Hematopoietic multipotent progenitor cell treated with erythropoietin and hydrocortisone succinate and interleukin-3 and kit ligand, for 15 days (in vitro differentiated cells): ENCODE measurements around the gene CDR2L.
"Not testable (repeated sequence)": the region's sequence is repeated elsewhere in the genome, so short reads cannot be mapped to it uniquely, and the experiment has no call there.

Source experiments
- DNase-seq: peaks from one replicate; pipeline ENCODE4 v3.0.0-alpha.2; 2015; ENCODE audit warnings: low spot score

Gene CDR2L

DNA sequence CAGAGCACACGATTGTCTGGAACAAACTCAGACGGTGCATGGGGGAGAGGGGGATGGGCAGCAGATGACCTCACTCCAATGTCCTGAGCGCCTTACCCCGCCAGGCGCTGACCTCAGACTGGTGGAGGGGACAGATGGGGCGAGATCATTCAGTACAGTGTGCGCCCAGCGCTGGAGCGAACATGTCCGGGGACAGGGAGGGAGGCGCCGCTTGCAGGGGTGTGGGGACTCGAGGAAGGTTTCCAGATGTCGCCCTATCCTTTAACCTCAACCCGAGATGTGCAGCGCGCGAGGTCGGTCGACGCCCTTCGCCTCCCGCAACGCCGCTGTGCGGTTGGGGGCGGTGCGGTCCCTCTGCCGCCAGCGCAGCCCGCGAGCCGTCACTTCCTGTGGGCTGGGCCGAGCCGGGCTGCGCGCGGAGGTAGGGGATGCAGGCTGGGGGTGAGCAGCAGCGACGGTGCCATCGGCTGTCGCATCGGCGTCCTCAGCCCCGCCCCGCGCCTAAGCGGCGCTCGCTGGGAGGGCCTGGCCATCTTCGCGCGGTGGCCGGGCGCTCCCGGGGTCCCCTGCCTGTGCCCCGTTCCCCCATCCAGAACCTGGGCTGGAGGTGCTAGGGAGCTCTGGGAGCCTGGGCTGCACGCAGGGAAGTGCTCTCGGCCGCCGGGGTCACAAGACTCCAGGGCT lies 5.3 kb upstream of the CDR2L start:
- DNase-seq = no peak

DNA sequence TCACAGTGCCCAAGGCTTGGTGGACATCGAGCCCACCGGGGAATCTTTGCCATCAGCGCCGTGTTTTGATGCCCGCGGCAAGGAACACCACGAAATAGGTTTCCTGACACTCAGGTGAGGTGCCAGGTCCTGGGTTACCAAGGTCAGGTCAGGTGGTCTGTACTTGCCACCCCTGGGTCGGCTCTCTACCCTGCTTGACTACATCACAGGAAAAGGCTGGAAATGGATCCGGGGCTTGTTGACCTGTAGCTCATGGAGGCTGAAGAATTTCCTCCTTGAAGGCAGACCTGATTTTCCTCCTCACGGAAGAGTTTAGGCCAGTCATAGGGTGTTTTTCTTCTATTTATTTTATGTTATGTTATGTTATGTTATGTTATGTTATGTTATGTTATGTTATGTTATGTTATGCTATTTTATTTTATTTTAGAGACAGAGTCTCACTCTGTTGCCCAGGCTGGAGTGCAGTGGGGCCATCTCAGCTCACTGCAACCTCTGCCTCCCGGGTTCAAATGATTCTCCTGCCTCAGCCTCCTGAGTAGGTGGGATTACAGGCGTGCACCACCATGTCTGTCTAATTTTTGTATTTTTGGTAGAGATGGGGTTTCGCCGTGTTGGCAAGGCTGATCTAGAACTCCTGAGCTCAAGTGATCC lies 4.6 kb upstream of the CDR2L start:
- not testable (repeated sequence) for DNase-seq

DNA sequence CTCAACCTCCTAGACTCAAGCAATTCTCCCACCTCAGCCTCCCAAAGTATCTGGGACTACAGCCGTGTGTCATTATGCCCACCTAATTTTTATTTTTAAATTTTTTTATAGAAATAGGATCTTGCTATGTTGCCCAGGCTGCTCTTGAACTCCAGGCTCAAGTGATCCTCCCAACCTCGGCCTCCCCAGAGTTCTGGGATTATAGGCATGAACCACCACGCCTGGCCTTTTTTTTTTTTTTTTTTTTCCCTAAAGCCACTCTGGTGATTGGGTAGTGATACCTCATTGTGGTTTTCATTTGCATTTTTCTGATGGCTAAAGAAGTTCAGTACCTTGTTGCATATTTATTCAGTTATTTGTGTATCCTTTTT lies 1.2 kb upstream of the CDR2L start:
- no peak for DNase-seq

DNA sequence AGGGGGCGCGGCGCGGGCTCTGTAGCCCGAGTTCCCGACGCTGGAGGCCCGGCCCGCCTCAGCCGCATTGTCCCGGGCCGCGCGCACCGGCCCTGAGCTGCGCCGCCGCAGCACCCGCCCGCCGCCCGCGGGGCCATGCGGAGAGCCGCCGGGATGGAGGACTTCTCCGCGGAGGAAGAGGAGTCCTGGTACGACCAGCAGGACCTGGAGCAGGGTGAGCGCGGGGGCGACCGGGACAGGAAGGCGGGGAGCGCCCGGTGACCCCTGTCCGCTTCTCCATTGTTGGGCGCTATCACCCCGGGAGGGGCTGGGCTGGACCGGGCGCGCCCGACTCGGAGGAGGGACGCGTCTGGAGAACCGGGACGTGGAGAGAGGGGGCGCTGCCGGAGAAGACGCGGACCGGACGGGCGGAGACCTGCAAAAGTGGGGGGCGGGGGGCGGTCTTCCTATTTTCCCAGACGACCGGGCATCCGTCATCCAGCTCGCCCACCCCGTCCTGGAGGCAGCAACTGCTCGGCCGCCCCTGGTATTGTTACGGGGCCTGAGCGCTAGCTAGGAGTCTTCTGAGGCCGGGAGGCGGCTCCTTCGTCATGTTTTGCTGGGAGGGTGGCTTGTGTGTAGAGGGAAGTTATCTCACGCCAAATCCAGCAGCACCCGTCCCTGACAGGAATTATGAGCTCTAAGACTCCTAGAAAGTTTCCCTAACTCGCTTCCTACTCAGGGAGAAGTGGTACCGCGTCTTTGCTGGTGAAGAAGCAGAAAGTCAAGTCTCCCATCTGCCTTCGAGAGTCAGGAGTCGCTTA lies 678 bp downstream of the CDR2L start:
- DNase-seq = no peak

DNA sequence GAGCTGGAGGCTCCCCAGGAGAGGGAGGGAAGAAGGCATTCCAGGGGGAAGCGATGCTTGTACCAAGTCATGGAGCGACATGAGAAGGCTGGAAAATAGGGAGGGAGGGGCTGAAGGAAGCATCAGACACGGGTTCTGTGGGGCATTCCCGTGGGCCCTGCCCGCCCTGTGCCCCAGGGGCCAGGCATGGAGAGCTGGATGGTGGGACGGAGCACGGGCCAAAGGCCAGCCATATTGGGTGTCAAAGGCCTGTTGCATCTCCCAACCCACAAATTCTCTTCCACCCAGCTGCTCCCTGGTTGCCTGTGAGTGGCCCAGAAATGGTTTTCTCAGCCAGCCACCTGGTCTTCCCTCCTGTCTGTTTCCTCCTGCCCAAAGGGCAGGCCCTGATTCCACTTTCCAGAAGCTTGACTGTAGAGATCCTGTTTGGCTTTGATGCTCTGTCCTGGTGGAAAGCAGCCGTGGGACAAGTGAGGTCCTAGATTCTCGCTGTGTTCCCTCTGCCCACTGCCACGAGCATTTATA lies 3.2 kb downstream of the CDR2L start:
- DNase-seq = no peak

DNA sequence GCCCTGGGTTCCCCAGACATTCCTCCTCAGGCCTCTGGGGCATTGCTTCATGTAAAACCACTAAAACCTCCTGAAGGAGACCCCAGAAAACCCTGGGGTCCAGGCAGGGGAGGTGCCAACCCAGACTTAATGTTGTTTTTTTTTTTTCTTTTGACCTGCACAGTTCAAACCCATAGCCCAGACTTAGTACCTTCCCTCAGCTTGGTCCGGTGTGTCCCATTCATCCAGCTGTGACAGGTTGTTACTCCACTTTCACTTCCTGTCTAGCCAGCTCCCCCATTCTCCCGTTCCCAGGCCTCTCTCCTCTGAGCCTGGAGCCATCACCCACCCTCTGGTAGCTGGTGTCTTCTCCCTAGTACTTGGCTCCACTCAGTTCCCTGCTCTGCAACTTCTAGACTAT lies 4.8 kb downstream of the CDR2L start:
- no peak for DNase-seq

DNA sequence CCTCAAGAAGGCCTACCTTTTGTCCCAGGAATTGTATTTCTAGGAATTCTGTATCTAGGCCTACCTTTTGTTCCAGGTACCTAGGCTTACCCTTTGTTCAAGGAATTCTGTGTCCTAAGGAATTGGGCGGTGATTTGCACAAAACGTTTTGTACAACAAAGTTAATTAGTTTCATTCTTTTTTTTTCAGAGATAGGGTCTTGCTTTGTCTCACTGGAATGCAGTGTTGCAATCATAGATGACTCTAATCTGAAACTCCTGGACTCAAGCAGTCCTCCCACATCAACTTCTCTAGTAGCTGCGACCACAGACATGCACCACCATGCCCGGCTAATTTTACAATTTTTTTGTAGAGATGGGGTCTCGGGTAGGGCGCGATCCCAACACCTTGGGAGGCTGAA lies 7.0 kb downstream of the CDR2L start:
- DNase-seq = no peak

DNA sequence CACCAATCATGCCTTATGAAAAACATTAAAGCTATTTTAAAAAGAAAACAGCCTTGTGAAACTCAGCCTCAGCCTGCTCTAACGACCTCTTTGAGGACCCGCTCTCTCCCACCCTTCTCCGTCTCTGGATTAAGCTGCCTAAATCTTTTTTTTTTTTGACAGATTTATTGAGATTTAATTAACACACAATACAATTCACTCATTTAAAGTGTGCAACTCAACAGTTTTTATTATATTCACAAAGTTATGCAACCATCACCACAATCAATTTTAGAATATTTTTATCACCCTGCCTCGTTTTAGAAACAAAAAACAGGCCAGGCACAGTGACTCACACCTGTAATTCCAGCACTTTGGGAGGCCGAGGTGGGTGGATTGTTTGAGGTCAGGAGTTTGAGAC lies 8.4 kb downstream of the CDR2L start:
- DNase-seq = no peak

DNA sequence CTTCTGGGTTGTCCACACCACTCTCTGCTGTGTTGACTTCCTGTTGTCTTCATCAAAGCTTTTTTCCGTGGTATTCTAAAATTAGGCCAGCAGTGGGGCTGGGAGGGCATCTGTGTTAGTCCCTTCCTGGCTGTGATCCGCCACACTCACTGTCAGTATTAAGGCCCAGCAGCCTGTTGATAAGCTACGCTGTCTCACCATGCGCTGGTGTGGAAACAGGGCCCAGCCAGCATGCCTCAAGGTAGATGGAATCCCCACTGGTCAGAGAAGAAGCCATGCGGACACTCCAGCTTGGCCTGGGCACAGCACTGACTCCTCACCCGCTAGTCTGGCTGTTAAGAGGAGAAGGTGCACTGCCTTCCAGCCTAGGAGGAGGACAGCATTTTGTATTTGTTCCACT lies 11.4 kb downstream of the CDR2L start:
- DNase-seq = no peak

DNA sequence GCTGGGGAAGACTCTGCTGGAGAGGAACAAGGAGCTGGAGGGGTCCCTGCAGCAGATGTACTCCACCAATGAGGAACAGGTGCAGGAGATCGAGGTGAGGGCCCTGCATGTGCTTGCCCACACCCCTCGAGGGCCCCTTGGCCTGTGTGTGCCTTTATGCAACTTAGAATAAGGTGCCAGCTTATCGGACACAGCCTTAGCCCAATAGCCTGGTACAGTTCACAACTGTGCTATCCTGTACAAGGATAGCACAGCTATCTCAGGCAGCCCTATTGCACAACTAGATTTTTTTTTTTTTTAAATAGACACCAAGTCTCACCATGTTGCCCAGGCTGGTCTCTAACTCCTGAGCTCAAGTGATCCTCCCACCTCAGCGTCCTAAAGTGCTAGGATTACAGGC lies 12.1 kb downstream of the CDR2L start:
- DNase-seq = no peak

DNA sequence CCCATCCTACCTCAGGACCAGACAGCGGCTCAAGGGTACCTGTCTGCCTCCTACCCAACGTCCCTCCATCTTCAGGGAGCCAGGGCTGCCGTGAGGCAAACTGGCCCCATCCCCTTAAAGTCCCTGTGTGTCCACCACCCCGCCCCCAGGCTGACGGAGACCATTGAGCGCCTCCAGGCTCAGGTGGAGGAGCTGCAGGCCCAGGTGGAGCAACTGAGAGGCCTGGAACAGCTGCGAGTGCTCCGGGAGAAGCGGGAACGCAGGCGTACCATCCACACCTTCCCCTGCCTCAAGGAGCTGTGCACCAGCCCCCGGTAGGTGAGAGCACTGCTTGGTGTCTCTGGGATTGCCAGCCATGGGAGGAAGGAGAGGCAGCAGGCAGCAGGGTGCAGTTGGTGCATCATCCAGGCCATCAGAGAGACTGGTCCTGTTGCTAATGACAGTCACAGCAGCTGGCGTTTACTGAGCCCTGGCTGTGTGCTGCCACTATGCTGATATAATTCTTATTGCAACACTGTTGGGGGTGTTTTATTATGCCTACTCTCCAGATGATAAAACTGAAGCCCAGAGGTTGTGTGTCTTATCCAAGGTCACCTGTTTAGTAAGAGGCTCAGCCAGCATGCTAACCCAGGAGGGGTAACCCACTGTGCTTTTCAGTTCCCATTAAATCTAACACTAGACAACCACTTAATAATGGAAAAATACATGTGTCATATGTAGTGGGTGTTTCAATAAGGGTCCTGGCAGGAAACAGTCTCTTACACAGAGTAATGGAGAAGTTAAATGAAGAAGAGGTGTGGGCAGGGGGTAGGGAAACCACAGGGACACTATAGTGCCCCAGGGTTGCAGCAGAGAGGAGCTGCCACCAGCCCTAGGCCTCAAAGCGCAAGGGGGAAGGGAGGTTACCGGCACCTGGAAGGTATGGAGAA lies 14.7 kb downstream of the CDR2L start:
- DNase-seq = no peak

DNA sequence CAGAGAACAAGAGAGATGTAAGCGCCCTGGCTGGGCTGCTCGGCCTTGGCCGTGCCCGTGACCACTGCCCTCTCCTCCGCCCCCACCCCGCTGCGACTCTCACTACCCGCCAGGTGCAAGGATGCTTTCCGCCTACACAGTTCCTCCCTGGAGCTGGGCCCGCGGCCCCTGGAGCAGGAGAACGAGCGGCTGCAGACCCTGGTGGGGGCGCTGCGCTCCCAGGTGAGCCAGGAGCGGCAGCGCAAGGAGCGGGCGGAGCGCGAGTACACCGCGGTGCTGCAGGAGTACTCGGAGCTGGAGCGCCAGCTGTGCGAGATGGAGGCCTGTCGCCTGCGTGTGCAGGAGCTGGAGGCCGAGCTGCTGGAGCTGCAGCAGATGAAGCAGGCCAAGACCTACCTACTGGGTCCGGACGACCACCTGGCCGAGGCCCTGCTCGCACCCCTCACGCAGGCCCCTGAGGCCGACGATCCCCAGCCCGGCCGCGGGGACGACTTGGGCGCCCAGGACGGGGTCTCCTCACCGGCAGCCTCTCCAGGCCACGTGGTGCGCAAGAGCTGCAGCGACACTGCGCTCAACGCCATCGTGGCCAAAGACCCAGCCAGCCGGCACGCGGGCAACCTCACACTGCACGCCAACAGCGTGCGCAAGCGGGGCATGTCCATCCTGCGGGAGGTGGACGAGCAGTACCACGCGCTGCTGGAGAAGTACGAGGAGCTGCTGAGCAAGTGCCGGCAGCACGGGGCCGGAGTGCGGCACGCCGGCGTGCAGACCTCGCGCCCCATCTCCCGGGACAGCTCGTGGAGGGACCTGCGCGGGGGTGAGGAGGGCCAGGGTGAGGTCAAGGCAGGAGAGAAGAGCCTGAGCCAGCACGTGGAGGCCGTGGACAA lies 15.9 kb downstream of the CDR2L start:
- DNase-seq = no peak

DNA sequence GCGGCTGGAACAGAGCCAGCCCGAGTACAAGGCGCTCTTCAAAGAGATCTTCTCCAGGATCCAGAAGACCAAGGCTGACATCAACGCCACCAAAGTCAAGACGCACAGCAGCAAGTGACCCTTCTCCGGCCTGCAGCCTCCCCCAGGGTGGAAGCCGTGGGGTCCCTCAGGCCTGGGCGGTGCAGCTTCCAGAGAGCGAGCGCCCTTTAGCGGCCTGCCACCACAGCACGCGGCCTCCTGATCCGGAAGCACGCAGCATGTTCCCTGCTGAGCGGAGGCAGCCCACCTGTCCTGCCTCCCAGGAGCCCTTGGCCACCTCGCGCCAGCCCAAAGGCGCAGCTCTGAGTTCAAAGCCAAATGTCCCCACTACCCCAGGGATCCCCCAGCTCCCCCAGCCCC lies 16.5 kb downstream of the CDR2L start:
- DNase-seq = no peak

DNA sequence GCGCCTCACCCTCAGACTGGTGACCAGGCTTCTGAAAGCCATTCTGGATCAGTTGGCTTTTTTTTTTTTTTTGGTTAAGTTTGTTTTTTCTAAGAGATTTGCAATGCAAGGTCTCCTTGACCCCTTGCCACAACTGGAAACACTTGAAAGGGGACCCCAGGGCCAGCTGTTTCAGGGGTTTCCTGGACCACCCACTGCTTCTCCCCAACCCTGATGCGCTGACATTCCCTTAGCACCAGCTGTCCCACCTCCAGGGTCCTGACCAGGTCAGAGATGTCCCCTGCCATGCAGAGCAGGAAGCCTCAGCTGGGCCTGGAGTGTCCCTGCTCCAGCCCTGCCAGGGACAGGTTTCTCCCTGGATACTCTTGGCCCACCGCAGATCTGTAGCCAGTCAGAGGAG lies 16.9 kb downstream of the CDR2L start:
- no peak for DNase-seq

DNA sequence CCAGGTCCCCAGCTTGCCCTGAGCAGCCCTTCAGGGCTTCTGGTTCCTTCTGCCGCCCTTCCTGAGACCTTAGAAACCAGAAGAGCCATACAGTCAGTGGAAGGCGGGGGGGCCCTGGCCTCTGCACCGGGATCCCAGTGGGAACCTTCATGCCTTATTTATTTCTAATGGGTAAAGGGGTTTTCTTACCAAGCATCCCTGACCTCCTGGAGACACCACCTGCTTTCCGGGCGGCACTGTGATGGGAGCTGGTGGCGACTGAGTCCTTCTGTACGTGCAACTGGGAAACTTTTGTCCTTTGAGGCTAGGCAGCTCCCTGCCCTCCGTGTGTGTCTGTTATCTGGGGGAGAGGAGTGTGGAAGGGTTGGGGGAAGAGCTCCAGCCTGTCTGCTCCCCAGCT lies 17.9 kb downstream of the CDR2L start:
- DNase-seq = no peak

DNA sequence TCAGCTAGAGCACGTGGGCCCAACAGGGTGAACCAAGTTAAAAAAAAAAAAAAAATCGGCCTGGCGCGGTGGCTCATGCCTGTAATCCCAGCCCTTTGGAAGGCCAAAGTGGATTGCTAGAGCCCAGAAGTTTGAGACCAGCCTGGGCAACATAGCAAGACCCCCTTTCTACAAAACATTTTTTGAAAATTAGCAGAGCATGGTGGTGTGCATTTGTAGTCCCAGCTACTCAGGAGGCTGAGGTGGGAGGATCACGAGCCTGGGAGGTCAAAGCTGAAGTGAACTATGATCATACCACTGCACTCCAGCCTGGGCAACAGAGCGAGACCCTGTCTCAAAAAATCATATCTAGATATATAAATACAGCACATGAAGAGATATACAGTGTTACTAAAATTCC lies 18.7 kb downstream of the CDR2L start:
- not testable (repeated sequence) for DNase-seq

DNA sequence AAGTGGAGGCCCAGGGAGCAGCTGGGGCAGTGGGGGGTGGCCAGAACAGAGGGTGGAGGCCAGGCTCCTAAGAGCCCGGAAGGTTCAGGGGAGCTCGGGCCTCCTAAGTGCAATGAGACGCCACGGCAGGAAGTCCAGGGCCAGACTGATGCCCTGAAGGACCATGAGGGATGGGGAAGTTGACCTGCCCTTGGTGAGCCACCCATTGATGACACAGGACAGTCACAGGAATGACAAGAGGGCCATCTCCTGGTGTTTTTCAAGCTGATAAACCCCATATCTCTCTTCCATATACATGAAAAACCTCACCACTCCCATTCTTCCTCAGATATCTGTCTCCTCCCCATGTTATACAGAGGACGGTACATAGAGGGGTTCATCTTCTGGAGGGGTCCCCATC lies 19.2 kb downstream of the CDR2L start:
- peak; percentile 32 for DNase-seq

DNA sequence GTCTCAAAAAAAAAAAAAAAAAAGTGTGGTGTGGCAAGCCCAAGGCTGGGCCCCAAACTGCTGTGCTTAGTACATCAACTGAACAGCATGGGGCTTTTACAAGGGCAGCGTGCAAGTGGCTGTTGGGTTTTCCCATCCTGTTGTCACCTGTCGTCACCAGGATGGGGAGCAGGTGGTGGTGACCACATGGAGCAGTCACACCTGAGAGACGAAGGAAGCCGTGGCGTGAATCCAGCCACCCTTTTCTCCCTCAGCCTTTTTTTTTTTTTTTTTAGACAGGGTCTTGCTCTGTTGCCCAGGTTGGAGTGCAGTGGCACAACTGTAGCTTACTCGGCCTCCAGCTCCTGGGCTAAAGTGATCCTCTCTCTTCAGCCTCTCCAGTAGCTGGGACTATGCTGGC lies 20.9 kb downstream of the CDR2L start:
- DNase-seq = no peak

DNA sequence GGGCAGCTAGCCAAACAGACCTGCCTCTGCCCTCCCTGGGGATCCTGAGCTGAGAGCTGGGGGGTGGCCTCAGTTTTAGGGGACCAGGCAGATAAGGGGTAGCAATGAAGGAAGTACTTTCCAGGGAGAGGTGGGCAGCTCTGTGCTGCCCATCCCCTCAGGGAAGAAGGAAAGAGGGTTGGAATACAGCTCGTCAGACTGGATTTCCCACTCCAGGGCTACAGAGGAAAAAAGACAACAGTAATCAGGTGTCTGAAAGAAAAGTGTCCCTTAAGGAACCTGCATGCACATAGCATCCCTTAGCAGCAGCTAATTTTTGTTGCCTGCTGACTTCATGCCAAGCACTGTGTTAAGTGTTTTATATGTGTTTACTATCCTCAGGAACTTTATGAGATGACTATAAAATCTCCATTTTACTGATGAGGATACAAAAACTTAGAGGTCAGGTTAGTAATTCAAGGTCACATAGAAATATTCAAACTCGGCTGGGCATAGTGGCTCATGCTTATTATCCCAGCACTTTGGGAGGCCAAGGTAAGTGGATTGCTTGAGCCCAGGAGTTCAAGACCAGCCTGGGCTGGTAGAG lies 21.8 kb downstream of the CDR2L start:
- DNase-seq = no peak

DNA sequence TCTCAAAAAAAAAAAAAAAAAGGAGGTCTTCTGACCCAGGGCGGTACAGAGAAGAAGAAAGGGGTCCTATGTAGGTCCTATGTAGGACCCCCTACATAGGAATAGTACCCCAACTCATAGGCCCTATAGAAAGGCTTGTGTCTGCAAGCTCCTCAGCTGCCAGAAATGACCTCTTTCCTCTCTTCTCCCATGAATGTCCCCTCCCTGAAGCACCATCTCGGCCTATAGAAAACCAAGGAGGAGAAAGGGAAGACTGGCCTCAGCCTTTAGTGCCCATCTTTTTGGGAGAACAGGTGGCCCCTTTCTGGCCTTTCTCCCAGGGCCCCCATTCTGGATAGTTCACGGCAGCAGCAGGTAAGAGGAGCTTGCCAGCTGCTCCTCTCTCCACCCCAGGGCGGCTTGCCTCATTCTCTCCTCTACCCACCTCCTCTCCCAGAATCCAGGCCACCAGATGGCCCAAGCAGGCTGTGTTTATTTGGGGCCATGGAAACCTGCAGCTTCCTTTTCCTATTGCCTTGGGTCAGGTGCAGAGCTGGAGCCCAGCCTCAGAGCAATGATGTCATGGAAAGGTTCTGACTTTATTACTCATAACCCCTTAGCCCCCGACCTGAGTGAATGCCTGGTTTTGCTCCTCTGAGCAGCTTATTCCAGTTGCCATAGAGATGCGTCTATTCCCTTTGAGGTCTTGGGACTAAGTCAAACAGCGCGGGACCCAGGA lies 23.4 kb downstream of the CDR2L start:
- DNase-seq = no peak
